GM13977 (cell line): Measurements from ENCODE around the gene SLC12A6.
"Not testable (repeated sequence)": the region's sequence is repeated elsewhere in the genome, so short reads cannot be mapped to it uniquely, and the experiment has no call there.

Source experiments
- DNase-seq: peaks from one replicate; pipeline ENCODE4 v3.0.0; 2012; ENCODE audit warnings: low spot score
- in situ Hi-C: fragments of 300-500 bp; cut with MboI; formaldehyde crosslinking; loops from one replicate; pipeline ENCODE4 v1.12.0; 2022; ENCODE audit warnings: low sequenced_read_pairs, low pct_unique_long_range_greater_than_20kb, mixed read lengths, inconsistent platforms; ENCODE audit not compliant: unreplicated experiment
- TF ChIP-seq, protein P1 (sequence below): IDR thresholded peaks from 2 replicates; pipeline ENCODE4 v1.5.1; 2012; ENCODE audit warnings: mild to moderate bottlenecking, control low read depth; ENCODE audit not compliant: insufficient read depth; ENCODE audit errors: extremely low read depth, missing control alignments

SLC12A6 gene

DNA sequence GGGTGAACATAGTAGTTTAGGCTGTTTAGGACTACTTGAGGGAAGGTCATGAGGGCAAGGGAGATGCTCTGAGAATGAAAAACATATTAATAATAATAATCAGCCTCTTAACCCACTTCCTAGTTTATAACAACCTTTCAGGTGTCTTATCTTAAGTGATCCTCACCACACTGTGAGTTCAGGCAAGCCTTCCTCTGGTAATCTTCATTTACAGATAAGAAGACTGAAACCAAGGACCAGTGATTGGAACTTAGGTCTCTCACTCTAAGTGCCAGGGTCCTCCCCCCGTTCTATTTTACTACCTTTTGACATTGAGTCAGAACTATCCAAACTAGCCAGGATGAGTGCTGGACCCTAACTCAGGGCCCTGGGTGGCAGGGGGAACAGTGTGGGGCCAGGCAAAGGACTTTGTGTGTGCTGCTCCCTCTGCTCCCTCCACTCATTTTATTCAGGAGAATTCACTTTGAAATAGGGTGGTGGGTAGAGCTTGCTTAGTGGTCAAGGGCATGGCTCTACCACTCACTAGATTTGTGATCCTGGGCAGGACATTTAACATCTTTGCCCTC is 11.2 kb upstream of the SLC12A6 start:
- DNase-seq: no peak
- in situ Hi-C loops: loop anchor here (25.0 kb wide), 1 partner anchor 262 kb away; no protein-coding TSS in a partner anchor
- TF ChIP-seq, protein P1, sequence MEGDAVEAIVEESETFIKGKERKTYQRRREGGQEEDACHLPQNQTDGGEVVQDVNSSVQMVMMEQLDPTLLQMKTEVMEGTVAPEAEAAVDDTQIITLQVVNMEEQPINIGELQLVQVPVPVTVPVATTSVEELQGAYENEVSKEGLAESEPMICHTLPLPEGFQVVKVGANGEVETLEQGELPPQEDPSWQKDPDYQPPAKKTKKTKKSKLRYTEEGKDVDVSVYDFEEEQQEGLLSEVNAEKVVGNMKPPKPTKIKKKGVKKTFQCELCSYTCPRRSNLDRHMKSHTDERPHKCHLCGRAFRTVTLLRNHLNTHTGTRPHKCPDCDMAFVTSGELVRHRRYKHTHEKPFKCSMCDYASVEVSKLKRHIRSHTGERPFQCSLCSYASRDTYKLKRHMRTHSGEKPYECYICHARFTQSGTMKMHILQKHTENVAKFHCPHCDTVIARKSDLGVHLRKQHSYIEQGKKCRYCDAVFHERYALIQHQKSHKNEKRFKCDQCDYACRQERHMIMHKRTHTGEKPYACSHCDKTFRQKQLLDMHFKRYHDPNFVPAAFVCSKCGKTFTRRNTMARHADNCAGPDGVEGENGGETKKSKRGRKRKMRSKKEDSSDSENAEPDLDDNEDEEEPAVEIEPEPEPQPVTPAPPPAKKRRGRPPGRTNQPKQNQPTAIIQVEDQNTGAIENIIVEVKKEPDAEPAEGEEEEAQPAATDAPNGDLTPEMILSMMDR: no peak

GRCh38 chr15:34347951-34348638 is 10.5 kb upstream of the SLC12A6 start:
- no peak for DNase-seq
- TF ChIP-seq, protein P1: no peak
- in situ Hi-C loops: loop anchor here (25.0 kb wide), 1 partner anchor 261 kb away; no protein-coding TSS in a partner anchor

- TF ChIP-seq, protein P1: peak; percentile 90
- in situ Hi-C loops: loop anchor here (25.0 kb wide), 1 partner anchor 256 kb away; no protein-coding TSS in a partner anchor
- DNase-seq: peak; percentile 77
Measured at GRCh38 chr15:34342737-34343575, 5.4 kb upstream of the SLC12A6 start, which contains the start of the genes NOP10 and NUTM1. TSS of gene NOP10 (minus strand) at chr15:34343136. CDS start at chr15:34343073, 63 bp downstream. TSS of gene NUTM1 (plus strand) at chr15:34343315. CDS start at chr15:34343697, 382 bp downstream.

DNA sequence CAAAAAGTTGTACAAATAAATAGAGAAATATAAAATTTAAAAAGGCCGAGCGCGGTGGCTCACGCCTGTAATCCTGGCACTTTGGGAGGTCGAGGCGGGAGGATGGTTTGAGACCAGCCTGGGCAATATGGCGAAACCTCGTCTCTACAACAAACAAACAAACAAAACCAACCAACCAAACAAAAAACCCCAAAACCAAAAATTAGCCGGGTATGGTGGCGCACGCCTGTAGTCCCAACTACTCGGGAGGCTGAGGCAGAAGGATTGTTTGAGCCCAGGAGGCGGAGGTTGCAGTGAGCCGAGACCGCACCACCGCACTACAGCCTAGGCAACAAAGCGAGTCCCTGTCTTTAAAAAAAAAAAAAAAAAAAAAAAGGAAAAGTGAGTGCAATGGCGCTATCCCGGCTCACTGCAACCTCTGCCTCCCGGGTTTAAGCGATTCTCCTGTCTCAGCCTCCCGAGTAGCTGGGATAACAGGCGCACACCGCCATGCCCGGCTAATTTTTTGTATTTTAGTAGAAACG is 4.7 kb upstream of the SLC12A6 start:
- in situ Hi-C loops: loop anchor here (25.0 kb wide), 1 partner anchor 255 kb away; no protein-coding TSS in a partner anchor
- DNase-seq: not testable (repeated sequence)

GRCh38 chr15:34341381-34342212 is 4.0 kb upstream of the SLC12A6 start:
- TF ChIP-seq, protein P1: no peak
- in situ Hi-C loops: loop anchor here (25.0 kb wide), 1 partner anchor 254 kb away; no protein-coding TSS in a partner anchor
- DNase-seq: no peak

GRCh38 chr15:34339946-34340345 is 2.4 kb upstream of the SLC12A6 start:
- TF ChIP-seq, protein P1: no peak
- in situ Hi-C loops: loop anchor here (25.0 kb wide), 1 partner anchor 253 kb away; no protein-coding TSS in a partner anchor
- DNase-seq: no peak
